GM21737 (cell line): Measurements from ENCODE around the gene HPSE2.

Experiments used
- ATAC-seq: cut with Tn5 transposase; IDR thresholded peaks from one replicate; pipeline ENCODE4 v1.9.1; 2021; ENCODE audit warnings: mild to moderate bottlenecking, moderate library complexity; ENCODE audit not compliant: unreplicated experiment

The HPSE2 gene

GRCh38 chr10:98855403-98856189 lies 380.1 kb downstream of the HPSE2 start:
- peak; percentile 74 for ATAC-seq

- ATAC-seq = no peak
Observed at GRCh38 chr10:98852686-98853085, 383.0 kb downstream of the HPSE2 start.

GRCh38 chr10:98848361-98848760 lies 387.3 kb downstream of the HPSE2 start:
- no peak for ATAC-seq

GRCh38 chr10:98846787-98847186 lies 388.9 kb downstream of the HPSE2 start:
- no peak for ATAC-seq

GRCh38 chr10:98833542-98833941 lies 402.1 kb downstream of the HPSE2 start:
- ATAC-seq = no peak

GRCh38 chr10:98832738-98833137 lies 402.9 kb downstream of the HPSE2 start:
- no peak for ATAC-seq

GRCh38 chr10:98832196-98832595 lies 403.5 kb downstream of the HPSE2 start:
- ATAC-seq = no peak

- ATAC-seq = no peak
Observed at GRCh38 chr10:98831391-98831790, 404.3 kb downstream of the HPSE2 start.

- ATAC-seq = no peak
Observed at GRCh38 chr10:98825741-98826140, 409.9 kb downstream of the HPSE2 start.

GRCh38 chr10:98817396-98817795 lies 418.3 kb downstream of the HPSE2 start:
- no peak for ATAC-seq

GRCh38 chr10:98815039-98815885 lies 420.4 kb downstream of the HPSE2 start:
- no peak for ATAC-seq

GRCh38 chr10:98814470-98814869 lies 421.2 kb downstream of the HPSE2 start:
- ATAC-seq = no peak

- no peak for ATAC-seq
Observed at GRCh38 chr10:98808282-98808892, 427.3 kb downstream of the HPSE2 start.

- no peak for ATAC-seq
Observed at GRCh38 chr10:98800263-98800662, 435.4 kb downstream of the HPSE2 start.

GRCh38 chr10:98795467-98795866 lies 440.2 kb downstream of the HPSE2 start:
- no peak for ATAC-seq

- no peak for ATAC-seq
Observed at GRCh38 chr10:98790817-98791216, 444.8 kb downstream of the HPSE2 start.

- no peak for ATAC-seq
Observed at GRCh38 chr10:98778277-98778759, 457.3 kb downstream of the HPSE2 start.

- ATAC-seq = no peak
Observed at GRCh38 chr10:98758463-98758862, 477.2 kb downstream of the HPSE2 start.

GRCh38 chr10:98748298-98748697 lies 487.4 kb downstream of the HPSE2 start:
- ATAC-seq = no peak

GRCh38 chr10:98745645-98746044 lies 490.0 kb downstream of the HPSE2 start:
- ATAC-seq = no peak

- ATAC-seq = no peak
Observed at GRCh38 chr10:98720551-98720950, 515.1 kb downstream of the HPSE2 start.
